HTR-8/SVneo (cell line): ENCODE measurements around the gene REX1BD.
A peak's percentile ranks its signal among the peaks of the same experiment; 100 is the strongest.

ENCODE experiments used
- DNase-seq: peaks from one replicate; pipeline ENCODE4 v3.0.0; 2011; ENCODE audit warnings: low spot score, mixed read lengths; ENCODE audit not compliant: insufficient read length
- FAIRE-seq: peaks from 2 replicates; lab custom pipeline; 2011; peaks lifted over from hg19 to GRCh38; lab: Jason Lieb, UNC

The REX1BD gene

DNA sequence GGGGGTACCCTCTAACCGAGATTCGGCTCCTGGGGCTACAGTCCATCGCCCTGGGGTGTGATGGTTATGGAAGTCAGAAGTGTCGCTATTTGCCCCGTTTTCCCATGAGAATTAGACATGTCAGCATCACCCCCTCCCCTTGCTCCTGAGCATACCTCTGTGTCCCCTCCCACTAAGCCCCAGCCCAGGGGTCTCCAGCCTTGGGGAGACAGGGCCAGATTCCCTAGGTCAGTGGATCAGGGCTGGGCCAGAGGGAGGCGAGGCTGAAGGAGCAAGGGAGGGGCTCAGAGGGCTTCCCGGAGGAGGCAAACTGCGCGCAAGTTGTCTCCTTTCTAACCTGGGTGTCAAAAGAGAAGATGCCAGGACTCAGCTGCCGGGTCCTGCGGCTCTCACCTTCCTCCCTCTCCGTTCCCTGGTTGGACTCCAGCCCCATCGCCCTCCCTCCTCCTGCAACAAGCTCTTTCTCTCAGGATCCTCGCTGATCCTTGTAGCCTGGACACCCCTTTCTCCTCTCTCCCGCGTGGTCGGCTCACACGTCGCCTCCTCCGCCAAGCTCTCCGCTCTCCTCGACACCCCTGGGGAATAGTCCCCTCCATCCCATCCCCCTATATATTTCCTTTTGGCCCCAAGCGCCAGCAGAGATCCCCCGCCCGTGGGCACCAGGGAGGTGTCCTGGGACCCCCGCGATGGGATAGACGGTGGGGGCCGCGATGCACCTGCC lies 23.6 kb downstream of the REX1BD start:
- FAIRE-seq (no peak), DNase-seq (no peak)

DNA sequence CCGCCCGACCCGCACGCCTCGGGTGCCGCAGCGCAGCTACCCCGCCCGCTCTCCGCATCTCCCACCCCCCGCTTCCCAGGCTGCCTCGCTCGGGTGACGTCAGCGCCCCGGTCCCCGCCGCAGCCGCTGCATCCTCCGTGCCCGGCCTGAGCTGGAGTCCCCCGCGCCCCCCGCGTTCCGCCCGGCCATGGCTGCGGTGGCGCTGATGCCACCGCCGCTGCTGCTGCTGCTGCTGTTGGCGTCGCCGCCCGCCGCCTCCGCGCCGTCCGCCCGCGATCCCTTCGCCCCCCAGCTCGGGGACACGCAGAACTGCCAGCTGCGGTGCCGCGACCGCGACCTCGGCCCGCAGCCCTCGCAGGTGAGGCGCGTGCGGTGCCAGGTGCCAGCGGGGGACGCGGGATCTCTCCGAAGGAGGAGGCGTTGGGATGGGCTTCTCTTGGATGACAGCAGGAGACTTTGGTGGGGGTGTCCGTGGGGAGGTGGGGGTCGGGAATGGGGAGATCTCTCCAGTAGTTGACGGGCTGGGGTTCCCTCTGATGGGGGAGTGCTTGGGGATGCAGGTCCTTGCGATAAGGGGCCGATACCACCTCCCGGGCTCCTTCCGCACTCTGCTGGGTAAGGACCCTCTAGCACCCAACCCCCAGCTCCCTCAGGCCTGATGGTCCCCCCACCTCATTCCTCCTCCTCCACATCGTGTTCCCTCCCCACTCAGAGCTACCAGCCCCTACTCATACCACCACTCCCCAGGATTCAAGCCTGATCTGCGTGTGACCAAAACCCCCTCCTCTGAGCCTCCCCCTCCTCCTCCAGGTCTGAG lies 24.4 kb downstream of the REX1BD start, which contains the start of gene TMEM59L:
Gene TMEM59L (plus strand): TSS at position 99 of the 817 bp plus-strand sequence. CDS start 89 bp downstream, at position 188.
- no peak for DNase-seq
- FAIRE-seq = peak; percentile 48

DNA sequence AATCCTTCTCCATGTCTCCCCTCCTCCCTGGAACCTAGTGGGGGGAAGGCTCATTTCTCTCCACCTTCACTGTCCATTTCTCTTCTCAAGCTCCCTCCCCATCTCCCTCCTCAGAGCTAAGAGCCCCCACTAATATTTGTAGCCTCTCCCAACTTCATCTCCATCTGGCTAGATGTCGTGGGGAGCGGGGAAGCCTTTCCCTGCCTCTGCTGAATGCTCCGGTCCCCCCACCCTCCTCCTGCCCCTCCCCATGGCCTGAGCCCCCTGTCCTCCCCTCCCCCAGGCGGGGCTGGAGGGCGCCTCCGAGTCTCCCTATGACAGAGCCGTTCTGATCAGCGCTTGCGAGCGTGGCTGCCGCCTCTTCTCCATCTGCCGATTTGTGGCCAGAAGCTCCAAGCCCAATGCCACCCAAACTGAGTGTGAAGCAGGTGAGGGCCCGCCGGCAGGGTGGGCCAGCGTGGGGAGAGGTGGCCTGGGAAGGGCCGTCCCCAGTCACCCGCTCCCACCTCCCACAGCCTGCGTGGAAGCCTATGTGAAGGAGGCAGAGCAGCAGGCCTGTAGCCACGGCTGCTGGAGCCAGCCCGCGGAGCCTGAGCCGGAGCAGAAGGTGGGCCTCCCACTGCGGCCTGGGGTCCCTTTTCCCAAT lies 25.1 kb downstream of the REX1BD start:
- FAIRE-seq = no peak
- DNase-seq = no peak

DNA sequence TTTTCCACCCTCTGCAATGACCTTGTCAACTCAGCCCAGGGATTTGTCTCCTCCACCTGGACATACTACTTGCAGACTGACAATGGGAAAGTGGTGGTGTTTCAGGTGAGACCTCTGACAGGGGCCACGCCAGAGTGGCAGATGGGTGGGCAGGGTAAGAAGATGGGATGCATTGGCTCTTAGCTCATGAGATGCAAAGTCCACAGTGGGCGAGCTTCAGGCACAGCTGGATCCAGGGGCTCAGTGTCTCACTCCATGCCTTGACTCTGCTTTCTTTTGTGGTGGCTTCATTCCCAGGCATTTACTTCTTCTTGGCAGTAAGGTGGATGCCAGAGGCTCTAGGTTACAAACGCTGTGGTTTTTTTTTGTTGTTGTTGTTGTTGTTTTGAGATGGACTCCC lies 27.4 kb downstream of the REX1BD start:
- DNase-seq (no peak), FAIRE-seq (no peak)

DNA sequence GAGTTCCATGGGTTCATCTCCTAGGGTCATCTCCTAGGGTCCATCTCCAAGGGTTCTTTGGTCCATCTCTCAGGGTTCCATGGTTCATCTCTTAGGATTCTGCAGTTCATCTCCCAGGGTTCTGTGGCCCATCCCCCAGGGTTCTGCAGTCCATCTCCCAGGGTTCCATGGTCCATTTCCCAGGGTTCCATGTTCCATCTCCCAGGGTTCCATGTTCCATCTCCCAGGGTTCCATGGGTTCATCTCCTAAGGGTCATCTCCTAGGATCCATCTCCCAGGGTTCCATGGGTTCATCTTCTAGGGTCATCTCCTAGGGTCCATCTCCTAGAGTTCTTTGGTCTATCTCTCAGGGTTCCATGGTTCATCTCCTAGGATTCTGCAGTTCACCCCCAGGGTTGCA lies 29.0 kb downstream of the REX1BD start:
- DNase-seq (no peak), FAIRE-seq (no peak)

DNA sequence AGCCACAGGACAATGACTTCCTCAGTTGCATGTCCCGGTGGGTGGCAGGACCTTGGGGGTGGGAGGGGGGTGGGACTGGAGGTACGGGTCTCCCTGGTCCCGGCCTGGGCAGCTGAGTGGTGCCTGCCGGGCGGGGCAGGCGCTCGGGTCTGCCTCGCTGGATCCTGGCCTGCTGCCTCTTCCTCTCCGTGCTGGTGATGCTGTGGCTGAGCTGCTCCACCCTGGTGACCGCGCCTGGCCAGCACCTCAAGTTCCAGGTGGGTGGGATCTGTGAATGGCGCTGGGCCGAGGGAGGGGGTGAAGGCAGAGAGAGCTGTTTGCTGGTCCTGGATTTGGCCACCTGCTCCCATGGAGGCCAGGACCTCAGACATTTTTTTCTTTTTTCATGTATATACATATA lies 29.6 kb downstream of the REX1BD start:
- FAIRE-seq = no peak
- no peak for DNase-seq

DNA sequence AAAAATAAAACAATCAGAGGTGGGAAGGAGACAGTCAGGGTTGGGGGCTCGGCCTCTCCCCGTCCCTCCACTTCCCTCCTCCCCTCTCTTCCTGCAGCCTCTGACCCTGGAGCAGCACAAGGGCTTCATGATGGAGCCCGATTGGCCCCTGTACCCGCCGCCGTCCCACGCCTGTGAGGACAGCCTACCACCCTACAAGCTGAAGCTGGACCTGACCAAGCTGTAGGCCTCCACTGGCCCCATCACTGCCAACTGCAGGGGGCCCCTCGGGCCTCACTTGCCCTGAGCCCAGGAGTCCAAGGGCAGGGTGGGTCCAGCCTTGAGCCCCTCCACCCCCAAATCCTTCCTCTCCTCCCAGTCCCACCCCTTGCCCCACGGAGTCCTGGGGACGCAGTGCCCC lies 31.7 kb downstream of the REX1BD start:
- FAIRE-seq (no peak), DNase-seq (no peak)

DNA sequence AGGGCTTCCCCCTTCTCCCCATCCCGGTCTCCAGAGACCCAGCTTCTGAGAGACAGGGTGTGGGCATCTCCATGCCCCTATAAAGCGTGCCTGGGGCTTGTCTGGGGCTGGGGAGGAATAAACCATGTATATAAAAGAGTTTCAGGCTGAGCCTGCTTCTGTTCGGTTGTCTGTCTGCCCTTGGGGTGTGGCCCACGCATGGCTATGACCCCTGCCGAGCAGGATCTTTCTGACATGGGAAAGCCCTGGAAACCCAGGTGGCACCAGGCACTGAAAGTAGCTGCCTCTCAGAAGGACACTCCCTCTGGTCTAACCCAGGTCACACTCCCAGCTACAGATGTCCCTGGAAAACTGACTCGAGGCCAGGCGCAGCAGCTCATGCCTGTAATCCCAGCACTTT lies 32.3 kb downstream of the REX1BD start:
- no peak for FAIRE-seq

DNA sequence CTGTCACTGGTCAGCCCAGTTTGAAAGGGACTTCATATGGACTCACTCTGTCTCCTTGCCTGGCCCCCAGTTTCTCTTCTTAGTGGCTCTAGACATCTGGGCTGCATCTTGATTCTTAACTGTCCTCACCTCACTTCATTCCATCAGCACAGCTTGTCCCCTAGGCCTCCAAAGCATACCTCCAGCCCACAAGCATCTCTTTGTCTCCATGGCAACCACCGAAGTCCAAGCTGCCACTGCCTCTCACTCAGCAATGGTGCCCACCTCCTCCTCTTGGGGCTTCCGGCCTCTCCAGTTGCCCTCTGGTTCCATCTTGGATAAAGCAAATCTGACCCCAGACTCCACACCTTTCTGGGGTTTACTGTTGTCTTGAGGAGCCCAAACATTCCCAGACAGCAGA lies 38.3 kb downstream of the REX1BD start:
- FAIRE-seq (no peak), DNase-seq (no peak)

More for the DNA sequence above, 32.3 kb downstream of the REX1BD start:
- no peak for DNase-seq

DNA sequence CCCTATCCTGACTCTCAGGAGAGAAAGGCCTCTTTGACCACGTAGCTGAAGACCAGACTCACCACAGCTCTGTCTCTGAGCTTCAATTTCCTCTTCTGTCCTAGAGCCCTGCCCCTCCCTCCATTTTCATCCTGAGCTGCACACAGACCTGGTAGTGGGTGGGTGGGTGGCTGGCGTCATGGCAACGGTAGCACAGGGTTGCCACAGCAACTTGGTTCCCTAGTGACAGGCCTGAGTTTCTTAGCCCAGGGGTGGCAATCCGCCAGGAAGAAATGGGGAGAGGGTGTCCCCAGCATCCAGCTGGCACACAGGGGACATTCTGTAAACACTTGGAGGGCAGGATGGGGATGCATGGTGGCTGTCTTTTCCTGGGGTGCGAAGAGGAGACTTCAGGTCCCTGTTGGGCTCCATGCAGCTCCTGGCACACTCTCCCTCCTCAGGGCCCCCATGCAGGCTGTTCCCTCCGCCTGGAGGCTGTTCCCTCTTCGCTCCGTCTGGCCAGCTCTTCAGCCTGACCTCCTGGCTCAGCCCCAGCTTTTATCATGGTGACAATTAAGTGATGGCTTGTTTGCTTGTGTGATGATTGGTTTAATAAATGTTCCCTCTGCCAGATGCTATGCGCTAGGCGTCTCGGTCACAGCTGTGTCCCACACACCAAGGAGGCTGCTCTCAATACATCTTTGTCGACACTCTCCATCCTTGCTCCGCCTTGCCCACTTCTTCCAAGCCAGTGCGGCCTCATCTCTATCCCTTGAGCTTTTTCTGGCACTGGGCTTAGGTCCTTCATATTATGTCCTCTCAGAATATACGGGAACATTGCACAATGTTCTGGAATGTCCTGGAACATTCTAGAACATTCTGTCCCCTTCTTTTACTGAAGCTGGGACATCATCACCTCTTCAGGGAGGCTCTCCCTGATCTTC lies 40.8 kb downstream of the REX1BD start:
- no peak for DNase-seq

DNA sequence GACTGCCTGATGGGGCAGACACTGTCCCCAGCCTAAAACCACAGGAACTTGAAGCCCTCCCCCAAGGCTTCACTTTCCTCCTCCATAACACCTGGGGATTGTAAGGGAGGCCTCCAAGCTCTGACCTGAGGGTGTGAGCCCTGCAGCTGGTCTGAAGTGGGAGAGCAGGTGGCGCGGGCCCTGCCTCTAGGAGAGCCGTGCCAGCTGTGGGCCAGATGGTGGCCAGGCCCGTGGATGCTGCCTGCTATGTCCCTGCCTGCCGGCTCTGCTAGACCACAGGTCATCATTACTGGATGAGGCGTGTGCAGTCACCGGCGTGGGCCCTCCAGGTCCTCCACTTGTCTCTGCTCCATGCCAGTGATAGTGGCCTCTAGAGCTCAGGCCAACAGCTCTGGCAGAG lies 44.7 kb downstream of the REX1BD start:
- DNase-seq = no peak
- FAIRE-seq = no peak

More for the DNA sequence above, 40.8 kb downstream of the REX1BD start:
- no peak for FAIRE-seq

DNA sequence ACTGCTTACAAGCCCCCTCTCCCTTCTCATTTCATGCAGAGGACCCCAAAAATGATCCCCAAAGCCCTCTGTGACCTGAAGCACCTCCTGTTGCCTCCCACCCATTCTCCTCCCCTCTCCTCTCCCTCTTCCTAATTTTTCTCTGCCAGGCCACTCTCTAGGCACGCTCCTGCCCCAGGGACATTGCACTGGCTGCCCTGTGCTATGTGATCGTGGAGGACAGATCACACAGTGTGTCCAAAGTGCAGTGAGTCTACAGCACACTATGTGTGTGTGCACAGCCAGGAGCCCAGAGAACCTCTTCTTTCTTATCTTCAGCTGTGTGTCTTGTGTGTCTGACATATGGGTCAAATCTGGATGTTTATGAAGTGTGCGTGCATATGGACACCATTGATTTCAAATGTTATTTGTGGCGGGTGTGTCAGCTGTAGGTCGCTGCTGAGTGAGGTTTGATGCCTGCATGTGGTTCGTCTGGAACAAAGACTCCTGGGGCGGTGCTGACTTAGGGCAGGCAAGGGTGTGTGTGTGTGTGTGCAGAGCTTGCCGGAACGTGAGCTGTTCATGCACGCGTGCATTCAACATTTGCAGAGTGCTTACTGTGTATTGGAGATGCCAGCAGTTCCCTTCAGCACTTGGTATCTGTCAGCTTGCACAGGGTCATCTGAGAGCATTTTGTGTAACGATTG lies 46.2 kb downstream of the REX1BD start:
- peak; percentile 80 for FAIRE-seq

DNA sequence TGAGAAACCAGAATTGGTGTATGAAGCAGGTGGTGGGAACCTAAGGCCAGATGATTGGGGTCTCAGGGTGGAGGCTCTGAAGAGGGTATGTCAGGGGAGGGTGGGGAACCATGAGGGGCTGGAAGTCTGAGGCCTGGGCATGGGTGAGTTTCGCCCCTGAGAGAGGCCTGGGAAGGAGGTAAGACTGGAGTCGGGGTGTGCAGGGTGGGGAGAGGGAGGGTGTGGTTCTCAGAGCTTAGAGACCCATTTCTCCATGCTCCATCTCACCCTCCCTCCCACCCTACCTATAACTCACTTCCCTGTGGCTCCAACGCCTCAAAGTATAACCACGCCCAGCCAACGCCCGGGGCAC lies 47.2 kb downstream of the REX1BD start:
- FAIRE-seq (no peak), DNase-seq (no peak)

More for the DNA sequence above, 46.2 kb downstream of the REX1BD start:
- DNase-seq = no peak

DNA sequence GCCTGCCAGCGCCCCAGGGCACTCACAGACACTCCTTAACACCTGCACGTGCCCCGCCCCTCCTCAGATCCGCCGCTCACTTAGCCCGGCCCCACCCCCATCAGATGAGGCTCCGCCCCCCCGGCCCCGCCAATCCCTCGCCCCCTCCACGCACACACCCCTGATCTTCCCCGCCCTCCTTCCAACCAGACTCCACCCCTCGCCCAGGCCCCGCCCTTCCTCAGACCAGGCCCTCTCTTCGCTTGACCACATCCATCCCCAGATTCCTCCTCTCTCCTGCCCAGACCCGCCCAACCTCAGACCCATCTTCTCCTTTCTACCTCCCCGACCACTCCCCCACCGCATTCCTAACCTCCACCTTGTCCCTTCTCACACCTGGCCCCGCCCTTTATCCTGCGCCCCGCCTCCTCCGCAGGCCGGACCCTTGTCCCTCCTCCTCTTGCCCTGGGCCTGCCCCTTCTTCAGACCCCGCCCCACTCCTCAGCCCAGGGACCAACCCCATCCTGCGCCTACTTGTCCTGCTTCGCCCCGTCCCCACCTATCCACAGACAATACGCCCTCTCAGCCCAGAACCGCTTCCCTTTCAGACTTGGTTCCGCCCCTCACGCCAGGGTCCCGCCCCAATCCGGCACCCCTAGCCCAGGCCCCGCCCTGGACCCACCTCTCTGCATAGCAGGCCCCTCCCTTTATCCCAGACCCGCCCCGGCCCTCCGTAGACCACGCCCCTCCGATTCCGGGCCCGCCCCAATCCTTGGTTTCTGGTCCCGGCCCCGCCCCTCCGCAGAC lies 47.8 kb downstream of the REX1BD start:
- peak; percentile 98 for FAIRE-seq

DNA sequence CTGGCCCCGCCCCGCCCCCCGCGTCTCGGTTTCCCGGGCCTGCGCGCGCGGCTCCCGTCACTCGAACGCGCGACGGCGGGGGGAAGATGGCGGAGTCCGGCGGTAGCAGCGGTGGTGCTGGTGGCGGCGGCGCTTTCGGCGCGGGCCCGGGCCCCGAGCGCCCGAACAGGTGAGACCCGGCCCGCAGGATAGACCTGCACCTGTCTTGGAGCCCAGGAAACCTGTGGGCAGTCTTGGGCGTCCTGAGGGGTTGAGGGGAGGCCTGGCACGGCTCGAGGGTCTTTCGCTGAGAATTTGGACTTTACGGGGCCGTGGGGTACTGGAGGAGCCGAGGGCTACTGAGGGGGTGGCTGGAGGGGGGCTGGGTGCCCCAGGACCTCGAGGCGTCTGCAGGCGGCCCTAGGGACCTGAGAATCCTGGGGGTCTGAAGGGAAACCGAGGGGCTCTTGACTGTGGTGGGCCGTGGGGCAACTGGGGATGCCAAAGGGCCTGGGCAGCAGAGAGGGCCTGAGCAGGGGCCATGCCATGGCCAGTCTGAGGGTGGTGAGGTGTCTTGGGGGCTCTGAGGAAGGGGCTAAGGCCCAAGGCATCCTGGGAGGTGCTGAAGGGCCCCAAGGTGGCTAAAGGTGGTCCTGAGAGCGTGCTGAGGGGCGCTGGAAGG lies 48.5 kb downstream of the REX1BD start, which contains the start of gene KLHL26:
Gene KLHL26 (plus strand): TSS at position 60 of the 661 bp plus-strand sequence. CDS start 27 bp downstream, at position 87.
- FAIRE-seq (no peak), DNase-seq (no peak)

More for the DNA sequence above, 47.8 kb downstream of the REX1BD start:
- peak; percentile 98 for DNase-seq

DNA sequence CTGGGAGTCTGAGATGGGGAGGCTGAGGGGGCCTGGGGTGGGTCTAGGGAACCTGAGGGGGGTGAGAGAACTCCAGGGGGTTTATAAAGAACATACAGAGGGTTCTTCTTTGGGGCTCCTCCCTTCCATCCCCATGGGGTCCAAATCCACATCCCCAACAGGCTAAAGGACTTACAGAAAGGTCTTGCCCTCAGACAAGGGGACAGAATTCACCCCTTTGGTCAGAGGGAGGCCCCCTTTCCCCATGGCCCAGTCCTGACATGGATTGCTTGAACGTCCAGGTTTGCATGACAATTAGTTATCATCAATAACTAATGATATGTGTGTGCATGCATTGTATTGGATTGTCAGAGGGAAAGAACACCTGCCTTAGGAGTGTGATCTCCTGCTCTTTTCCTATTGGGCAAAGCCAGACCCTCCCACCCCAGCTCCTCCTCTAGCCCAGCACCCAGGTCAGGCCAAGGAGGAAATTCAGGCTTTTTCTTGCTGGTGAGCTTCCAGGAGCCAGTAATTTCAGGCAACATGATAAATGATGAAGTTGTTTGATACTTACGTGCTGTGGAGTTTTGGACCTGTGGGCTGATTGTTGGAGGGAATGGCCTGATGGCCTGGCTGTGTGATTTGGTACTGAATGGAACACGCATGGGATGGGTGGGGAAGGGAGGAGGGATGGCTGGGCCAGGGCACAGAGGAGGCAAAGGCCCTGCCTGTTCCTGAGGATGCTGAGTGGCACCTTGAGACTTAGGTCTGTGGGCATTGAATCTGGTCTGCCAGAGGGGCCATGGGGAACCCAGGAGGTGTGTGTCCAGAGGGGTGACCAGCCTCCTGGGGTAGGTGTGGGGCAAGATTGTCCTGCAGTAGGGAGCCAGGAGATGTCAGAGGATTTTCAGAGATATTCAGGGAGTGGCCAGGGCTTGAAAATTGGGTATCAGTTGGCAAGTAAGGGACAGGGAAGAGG lies 49.4 kb downstream of the REX1BD start:
- no peak for DNase-seq

DNA sequence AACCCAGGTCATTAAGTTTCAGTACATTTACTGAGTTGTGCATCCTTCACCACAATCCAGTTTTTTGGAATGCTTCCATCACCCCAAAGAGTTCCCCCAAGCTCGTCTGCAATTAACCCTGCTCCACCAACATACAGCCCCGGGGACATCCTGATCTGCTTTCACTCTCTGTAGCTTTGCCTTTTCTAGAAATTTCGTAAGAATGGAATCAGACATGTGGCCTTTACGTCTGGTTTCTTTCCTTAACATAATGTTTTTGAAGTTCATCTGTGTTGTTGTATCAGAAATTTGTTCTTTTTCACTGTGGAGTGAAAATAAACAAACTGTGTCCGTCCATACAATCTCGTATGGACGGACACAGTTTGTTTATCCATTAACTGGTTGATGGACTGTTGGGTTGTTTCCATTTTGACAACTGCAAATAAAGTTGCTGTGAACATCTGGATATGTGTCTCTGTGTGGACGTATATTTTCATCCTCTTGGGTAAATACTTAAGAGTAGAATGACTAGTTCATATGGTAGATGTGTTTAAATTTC lies 51.2 kb downstream of the REX1BD start:
- FAIRE-seq (no peak), DNase-seq (no peak)

More for the DNA sequence above, 49.4 kb downstream of the REX1BD start:
- FAIRE-seq = no peak
